ENCODE measurements around the gene OMA1. TPM values are rescaled to one million over a fixed set of nuclear protein-coding genes. Genes with fewer than 3 reads are reported as not detected.
"Not testable (repeated sequence)": the region's sequence is repeated elsewhere in the genome, so short reads cannot be mapped to it uniquely, and the experiment has no call there.

Gene OMA1
- total RNA-seq, 1 donor from 2014 or later, result 34.8 TPM

DNA sequence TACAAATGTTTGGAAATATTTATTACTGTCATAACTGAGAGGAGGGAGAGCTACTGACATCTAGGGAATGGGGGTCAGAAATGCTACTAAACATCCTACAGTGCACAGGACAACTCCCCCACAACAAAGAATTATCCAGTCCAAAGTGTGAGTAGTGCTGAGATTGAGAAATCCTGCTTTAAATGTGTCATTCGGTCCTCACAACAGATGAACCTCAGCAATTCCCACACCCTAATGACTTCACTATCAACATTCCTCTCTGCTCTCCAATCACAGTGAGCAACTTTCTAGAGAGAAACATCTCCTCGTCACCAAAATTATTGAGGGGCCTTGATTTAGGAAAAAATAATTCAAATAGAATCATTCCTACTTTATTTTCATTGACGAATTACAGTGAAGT is 18.0 kb downstream of the OMA1 start:
- DNase-seq (ENCODE audit: low spot score), result no peak

DNA sequence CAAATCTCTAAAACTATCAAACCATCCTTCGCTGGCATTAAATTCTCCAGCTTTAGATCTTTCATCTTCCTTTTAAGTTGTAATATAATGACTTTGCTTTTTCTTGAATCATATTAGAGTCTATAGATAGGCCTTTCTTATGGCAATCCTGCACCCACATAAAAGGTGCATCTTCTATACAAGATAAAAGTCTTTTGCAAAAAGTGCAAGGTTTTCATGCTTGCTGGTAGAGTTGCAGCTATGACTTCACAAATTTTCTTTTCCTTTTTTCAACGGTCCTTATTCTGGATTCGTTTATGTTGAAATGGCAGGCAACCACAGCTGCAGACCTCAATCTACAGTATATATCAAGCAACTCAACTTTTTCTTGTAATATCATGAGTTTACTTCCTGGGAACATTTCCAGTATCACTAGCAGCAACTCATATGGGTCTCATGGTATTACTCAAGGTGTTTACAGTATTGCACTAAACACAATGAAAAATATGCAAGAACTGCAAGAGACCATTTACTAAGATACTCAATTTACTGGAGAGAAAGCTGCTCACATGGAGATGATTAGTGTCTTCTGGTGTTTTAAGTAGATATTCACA is 22.1 kb downstream of the OMA1 start:
- DNase-seq (ENCODE audit: low spot score), result no peak

DNA sequence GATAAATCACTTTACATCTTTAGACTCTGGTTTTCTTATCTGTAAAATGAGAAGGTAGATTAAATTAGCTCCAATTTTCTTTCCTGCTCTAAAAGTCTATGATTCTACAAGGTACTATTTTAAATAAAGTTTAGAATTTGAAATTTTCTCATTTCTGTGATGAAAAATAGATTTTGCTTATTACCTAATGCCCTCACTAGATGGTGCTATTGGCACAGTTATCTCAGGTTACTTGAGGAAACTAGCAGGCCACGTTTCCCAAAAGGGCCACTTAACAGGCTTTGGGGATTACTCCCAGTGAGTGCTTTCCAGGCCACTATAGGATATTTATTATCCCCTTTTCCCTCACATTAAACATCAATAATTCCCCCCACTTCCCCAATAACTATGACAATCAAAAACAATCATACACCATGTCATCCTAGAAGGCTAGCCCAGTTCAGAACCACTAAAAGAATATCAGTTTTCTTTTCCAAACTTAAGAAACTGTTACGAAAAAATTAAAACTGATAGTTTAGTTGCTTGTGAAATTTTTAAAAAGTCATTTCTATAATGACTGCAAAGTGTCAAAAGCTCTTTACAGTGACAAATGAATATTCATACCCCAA is 30.6 kb downstream of the OMA1 start:
- peak; percentile 21 for DNase-seq (ENCODE audit: low spot score)

DNA sequence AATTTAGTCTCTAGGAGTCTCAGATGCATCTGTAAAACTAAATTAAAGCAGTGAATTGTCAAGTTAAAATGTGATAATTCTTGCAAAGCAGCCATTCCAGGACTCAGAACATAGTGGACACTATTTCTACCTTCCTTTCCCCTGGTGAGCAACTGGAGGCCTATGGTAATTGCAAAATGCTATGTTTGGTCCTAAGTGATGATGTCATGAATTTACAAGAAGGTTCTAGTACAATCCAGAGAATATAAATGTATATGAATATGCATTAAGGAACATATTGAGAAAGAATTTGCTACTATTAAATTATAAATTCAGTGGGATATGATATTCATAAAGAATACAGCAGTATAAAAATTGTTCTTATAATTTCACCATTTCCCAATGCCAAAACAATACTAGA is 32.6 kb downstream of the OMA1 start:
- no peak for DNase-seq (ENCODE audit: low spot score)

GRCh38 chr1:58508629-58509028 is 37.9 kb downstream of the OMA1 start:
- DNase-seq (ENCODE audit: low spot score), result no peak

DNA sequence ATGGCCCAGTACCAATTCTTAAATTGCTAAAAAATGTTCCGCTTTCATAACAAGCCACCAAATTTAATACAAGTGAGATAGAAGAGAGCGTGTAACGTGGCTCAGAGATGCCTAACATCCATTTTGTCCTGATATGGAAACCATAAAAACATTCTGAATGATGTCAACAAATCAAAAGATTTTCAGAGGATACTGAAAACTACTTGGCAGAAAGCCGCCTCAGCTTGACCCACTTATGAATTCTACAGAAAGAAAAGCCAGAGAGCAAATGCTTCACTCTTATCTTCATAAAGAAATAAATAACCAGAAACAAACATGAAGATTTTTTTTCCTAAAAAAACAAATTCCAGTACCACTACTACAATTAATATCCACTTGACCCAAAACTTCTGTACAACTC is 41.2 kb downstream of the OMA1 start:
- DNase-seq (ENCODE audit: low spot score), result no peak

GRCh38 chr1:58502519-58502918 is 44.0 kb downstream of the OMA1 start:
- no peak for DNase-seq (ENCODE audit: low spot score)

GRCh38 chr1:58500043-58500442 is 46.5 kb downstream of the OMA1 start:
- no peak for DNase-seq (ENCODE audit: low spot score)

- DNase-seq (ENCODE audit: low spot score), result no peak
Observed at GRCh38 chr1:58497499-58497898, 49.0 kb downstream of the OMA1 start.

GRCh38 chr1:58496042-58496441 is 50.5 kb downstream of the OMA1 start:
- DNase-seq (ENCODE audit: low spot score), result no peak

DNA sequence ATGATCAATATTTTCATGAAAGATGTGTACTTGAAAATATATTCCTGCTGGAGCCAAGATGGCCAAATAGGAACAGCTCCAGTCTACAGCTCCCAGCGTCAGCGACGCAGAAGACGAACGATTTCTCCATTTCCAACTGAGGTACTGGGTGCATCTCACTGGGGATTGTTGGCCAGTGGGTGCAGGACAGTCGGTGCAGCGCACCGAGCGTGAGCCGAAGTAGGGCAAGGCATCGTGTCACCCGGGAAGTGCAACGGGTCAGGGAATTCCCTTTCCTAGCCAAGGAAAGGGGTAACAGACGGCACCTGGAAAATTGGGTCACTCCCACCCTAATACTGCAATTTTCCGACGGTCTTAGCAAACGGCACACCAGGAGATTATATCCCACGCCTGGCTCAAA is 57.6 kb downstream of the OMA1 start:
- not testable (repeated sequence) for DNase-seq (ENCODE audit: low spot score)

GRCh38 chr1:58487002-58487401 is 59.5 kb downstream of the OMA1 start:
- no peak for DNase-seq (ENCODE audit: low spot score)

DNA sequence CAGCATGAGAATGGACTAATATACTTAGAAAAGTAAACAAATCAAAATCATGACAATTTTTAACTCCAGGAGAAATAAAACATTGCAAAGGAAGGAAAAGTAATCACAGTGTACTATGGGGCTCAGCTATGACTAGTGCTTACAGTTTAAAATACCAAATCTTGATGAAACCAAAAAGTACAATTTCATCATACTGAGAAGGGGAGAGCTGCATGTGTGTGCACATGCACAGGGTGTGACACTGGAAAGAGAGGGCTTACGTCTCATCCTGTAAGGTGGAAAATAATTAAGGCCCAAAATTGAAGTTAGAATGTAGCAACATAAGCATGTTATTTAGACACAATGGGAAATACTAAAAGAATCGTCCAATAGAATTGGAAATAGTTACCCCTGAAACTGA is 64.6 kb downstream of the OMA1 start:
- no peak for DNase-seq (ENCODE audit: low spot score)

DNA sequence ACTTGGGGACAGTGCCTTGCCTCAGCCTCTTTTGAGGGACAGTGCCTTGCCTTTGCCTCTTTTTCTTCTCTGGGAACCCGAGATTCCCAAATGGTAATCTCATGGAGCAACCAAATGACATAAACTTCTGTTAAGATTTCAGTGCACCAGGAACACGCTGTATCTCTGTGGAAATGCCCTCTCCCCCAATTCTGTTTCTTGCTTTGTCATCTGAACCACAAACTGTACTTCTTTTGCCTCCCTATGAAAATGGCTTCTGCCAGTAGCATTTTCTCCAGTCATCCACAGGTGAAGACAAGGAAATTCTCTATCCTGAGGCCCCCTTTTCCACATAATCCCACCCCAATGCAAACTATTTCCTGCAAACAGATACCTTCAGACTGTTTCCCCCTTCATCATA is 66.3 kb downstream of the OMA1 start:
- DNase-seq (ENCODE audit: low spot score), result no peak

DNA sequence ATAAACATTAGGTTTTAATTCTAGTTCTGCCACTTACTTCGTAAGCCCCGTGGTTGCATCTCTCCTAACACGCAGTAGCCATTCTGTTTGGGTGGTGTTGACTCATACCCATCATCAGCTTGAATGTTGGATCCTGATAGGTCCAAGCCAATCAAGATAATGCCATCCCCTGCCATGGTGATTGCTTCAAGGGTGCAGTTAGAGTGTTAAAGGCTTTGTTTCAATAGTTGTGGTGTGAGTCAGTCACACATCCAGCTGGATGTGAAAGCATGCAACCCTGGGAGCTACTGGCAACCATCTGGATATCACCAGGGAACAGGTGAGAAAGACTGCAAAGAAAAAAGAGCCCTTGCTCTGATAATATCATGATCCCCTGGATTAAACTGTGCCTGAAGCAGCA is 69.1 kb downstream of the OMA1 start:
- no peak for DNase-seq (ENCODE audit: low spot score)

DNA sequence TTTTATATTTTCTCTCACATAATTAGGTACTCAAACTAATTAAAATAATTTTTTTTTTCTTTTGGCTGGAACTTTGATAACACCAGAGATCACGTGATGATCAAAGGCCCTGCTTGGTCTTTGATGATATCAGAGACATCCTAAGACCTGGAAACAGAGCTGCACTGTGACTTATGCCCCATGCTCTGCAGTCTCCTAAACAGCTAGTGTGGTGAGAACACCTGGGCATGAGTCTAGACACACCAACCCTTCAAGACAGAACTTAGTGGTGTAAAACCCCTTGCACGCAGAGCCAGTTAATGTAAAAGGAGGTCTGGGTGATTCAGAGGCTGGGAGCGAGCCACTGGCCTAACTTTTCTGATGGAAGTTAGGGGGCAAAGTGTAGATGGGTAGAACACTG is 70.3 kb downstream of the OMA1 start:
- DNase-seq (ENCODE audit: low spot score), result no peak

DNA sequence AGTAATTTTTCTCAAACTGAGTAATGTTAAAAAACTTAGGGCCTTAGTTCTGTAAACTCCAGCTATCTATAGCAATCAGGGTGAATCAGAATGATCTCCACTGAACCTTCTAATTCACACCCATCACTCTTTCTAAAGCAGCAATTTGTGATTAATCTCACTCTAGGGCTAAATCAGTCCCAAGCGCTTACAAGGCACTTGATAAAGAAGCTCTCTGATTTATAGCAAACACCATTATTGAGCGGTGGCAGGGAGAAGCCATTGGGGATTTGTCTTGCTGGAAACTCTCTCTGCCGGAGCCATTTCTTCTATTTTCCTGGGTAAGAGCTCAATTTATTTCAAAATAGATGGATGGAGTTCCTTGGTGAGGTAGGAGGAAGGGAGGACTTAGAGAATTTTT is 77.0 kb downstream of the OMA1 start:
- no peak for DNase-seq (ENCODE audit: low spot score)

DNA sequence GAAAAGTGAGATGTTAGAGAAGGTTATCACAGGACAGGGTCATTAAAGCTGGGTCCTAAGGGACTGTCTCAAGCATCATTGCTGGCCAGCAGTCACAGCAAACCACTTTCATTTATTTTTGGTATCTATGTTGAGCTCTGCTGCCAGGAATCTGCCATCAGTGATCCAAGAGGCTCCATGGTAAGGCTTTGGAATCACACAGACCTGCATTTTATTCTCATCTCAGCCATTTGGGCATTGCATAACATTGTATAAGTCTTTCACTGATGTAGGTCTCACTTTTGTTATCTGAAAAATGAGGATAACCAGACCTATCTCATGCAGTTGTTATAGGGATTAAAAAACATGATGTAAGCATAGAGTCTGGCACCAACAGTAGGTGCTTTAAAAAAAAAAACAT is 77.5 kb downstream of the OMA1 start:
- no peak for DNase-seq (ENCODE audit: low spot score)

GRCh38 chr1:58468612-58469011 is 77.9 kb downstream of the OMA1 start:
- DNase-seq (ENCODE audit: low spot score), result no peak

DNA sequence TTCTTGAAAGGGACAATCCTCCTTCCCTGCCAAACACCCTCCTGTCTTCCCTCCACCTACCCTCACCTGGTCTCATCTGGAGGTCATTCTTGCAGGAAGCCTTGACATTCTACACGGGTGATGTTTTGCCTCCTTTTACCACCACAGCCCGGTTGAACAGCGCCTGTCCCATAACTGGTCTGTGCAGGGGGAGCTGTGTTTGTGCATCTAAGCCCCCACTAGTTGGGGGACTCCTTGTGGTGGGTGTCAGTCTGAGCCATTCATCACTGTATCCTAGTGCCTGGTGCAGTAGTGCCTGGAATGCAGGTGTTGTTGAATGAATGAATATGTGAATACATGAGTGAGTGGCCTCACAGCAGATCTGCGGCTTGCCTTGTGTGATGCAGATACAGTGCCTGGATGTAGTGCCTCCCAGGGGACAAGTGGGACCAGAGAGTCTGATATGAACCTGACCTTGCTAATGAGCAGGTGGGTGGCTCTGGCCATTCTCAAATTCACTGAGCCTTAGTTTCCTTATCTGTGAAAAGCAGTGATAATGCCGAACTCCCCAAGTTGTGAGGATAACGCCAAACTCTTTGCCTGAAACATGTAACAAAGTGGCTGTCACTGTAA is 79.8 kb downstream of the OMA1 start:
- DNase-seq (ENCODE audit: low spot score), result no peak

DNA sequence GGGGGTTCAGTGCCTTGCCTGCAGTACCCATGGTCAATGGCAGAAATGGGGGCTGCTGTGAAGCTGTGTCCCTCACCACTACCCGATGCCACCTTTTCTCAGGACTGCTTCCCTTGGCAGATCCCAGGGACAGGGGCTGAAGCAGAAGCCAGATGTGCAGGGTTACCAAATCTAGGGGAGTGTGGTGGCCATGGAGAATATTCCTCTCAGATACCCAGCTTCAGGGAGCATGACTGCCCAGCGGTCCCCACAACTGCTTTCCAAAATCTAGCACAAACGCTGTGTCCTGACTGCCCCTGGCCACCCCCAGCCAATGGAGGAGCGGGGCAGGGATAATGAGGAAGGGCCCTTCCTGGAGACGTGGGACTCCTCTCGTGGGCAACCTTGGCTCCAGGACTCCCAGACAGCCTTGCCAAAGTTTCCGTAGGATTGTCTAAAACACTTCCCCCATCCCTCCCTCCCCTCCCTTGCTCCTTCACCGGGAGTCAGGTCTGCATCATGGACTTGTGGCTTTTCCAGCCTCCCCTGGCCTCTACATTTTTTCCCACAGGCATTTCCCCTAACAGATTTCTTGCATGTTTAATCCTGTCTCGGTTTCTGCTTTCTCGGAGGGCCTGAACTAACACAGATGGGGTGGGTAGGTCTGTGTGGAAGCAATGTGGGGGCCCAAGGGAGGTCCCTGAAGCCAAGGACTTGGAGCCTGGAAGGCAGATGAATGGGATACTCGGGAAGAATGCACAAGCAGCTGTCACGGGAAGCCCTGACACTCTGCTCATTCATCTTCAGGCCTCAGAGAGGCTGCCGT is 80.5 kb downstream of the OMA1 start:
- no peak for DNase-seq (ENCODE audit: low spot score)

GRCh38 chr1:58465176-58465575 is 81.3 kb downstream of the OMA1 start:
- DNase-seq (ENCODE audit: low spot score), result no peak

DNA sequence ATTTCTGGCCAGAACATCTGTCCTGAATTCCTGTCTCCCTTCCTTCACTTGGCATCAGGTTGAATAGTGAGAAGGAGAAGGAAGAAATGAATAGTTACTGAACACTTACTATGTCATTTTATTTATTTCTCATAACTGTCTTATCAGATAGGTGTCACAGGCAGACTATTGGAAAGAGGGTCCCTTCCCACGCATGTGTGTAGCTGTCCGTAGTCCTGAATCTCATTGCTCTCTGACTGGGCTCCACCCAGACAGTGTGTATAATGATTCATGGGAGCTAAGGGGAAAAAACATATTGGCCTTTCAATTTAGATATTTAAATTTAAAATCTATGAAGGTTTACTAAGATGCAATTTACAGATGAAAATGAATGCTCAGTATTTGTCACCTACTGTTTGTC is 86.1 kb downstream of the OMA1 start:
- DNase-seq (ENCODE audit: low spot score), result no peak
